HEK293 (cell line): ENCODE measurements around the gene SCFD2.

ENCODE experiments used
- CTCF ChIA-PET: fragments of 350-600 bp; formaldehyde crosslinking; extraction: SDS; loops from one replicate; lab custom pipeline; 2021; ENCODE audit warnings: antibody characterized with exemption; lab: Yijun Ruan, JAX
- POLR2A ChIA-PET: fragments of 300-600 bp; formaldehyde crosslinking; extraction: SDS; loops from one replicate; lab custom pipeline; 2020; ENCODE audit warnings: antibody characterized with exemption, inconsistent platforms; lab: Yijun Ruan, JAX
- H3K27ac ChIP-seq: fragments of 200-500 bp; sonication (Bioruptor generic); 2 replicates; pipeline ENCODE4 v1.5.1; 2014; ENCODE audit warnings: low read depth, low read length, control low read depth, inconsistent platforms; ENCODE audit errors: extremely low read depth
- H3K36me3 ChIP-seq, 2 experiments: fragments of 200-500 bp in 1 of 2; sonication (Bioruptor generic) in 1 of 2; 1 replicate in 1 of 2; 2 replicates in 1 of 2; pipeline ENCODE4 v1.5.1; 2014 to 2017; ENCODE audit warnings: inconsistent platforms in 2 of 2, low read length in 2 of 2; ENCODE audit not compliant: control insufficient read depth in 2 of 2, insufficient read depth in 1 of 2
- H3K4me1 ChIP-seq: fragments of 200-500 bp; sonication (Bioruptor generic); 2 replicates; pipeline ENCODE4 v1.5.1; 2014; ENCODE audit warnings: mild to moderate bottlenecking, low read length, inconsistent platforms; ENCODE audit not compliant: control insufficient read depth, insufficient read depth
- H3K4me3 ChIP-seq: 2 replicates; pipeline ENCODE4 v1.5.1; 2011; ENCODE audit warnings: low read depth, mild to moderate bottlenecking, control low read depth, low read length, moderate library complexity
- H3K9me3 ChIP-seq: fragments of 200-500 bp; sonication (Bioruptor generic); 2 replicates; pipeline ENCODE4 v1.5.1; 2014; ENCODE audit warnings: low read depth, low read length, inconsistent platforms; ENCODE audit not compliant: control insufficient read depth, insufficient read depth
- GLIS2 ChIP-seq: fragments of 450-650 bp; formaldehyde crosslinking; IDR thresholded peaks from 2 replicates; pipeline ENCODE4 v1.5.1; 2016; ENCODE audit warnings: missing biosample characterization, missing genetic modification characterization
- HOXA7 ChIP-seq: sonication (generic); formaldehyde crosslinking; IDR thresholded peaks from 2 replicates; pipeline ENCODE4 v1.8.1; 2022; ENCODE audit warnings: missing genetic modification reagents, borderline replicate concordance
- KLF1 ChIP-seq: fragments of 450-650 bp; formaldehyde crosslinking; IDR thresholded peaks from 2 replicates; pipeline ENCODE4 v1.5.1; 2016; ENCODE audit warnings: missing biosample characterization, missing genetic modification characterization
- PRDM2 ChIP-seq: fragments of 450-650 bp; formaldehyde crosslinking; IDR thresholded peaks from 2 replicates; pipeline ENCODE4 v1.5.1; 2016; ENCODE audit warnings: missing biosample characterization, missing genetic modification characterization, borderline replicate concordance
- SCRT2 ChIP-seq: fragments of 450-650 bp; formaldehyde crosslinking; IDR thresholded peaks from 2 replicates; pipeline ENCODE4 v1.5.1; 2016; ENCODE audit warnings: missing biosample characterization, missing genetic modification characterization
- SP2 ChIP-seq: fragments of 450-650 bp; formaldehyde crosslinking; IDR thresholded peaks from 2 replicates; pipeline ENCODE4 v1.5.1; 2016; ENCODE audit warnings: missing biosample characterization, missing genetic modification characterization
- ZBTB1 ChIP-seq: fragments of 450-650 bp; formaldehyde crosslinking; IDR thresholded peaks from 2 replicates; pipeline ENCODE4 v1.5.1; 2016; ENCODE audit warnings: missing biosample characterization, missing genetic modification characterization
- ZBTB8A ChIP-seq: fragments of 450-650 bp; formaldehyde crosslinking; IDR thresholded peaks from 2 replicates; pipeline ENCODE4 v1.5.1; 2016; ENCODE audit warnings: missing biosample characterization, missing genetic modification characterization
- ZEB2 ChIP-seq: fragments of 450-650 bp; formaldehyde crosslinking; IDR thresholded peaks from 2 replicates; pipeline ENCODE4 v1.5.1; 2016; ENCODE audit warnings: missing biosample characterization, missing genetic modification characterization
- ZIC2 ChIP-seq: fragments of 450-650 bp; formaldehyde crosslinking; IDR thresholded peaks from 2 replicates; pipeline ENCODE4 v1.5.1; 2016; ENCODE audit warnings: missing biosample characterization, missing genetic modification characterization
- ZNF155 ChIP-seq: fragments of 450-650 bp; formaldehyde crosslinking; IDR thresholded peaks from 2 replicates; pipeline ENCODE4 v1.5.1; 2016; ENCODE audit warnings: missing biosample characterization, missing genetic modification characterization
- ZNF169 ChIP-seq: fragments of 450-650 bp; formaldehyde crosslinking; IDR thresholded peaks from 2 replicates; pipeline ENCODE4 v1.5.1; 2016; ENCODE audit warnings: missing biosample characterization, missing genetic modification characterization
- ZNF175 ChIP-seq: fragments of 450-650 bp; formaldehyde crosslinking; IDR thresholded peaks from 2 replicates; pipeline ENCODE4 v1.5.1; 2016; ENCODE audit warnings: missing biosample characterization, missing genetic modification characterization
- ZNF24 ChIP-seq: fragments of 450-650 bp; formaldehyde crosslinking; IDR thresholded peaks from 2 replicates; pipeline ENCODE4 v1.5.1; 2016; ENCODE audit warnings: missing biosample characterization, missing genetic modification characterization
- ZNF416 ChIP-seq: fragments of 450-650 bp; formaldehyde crosslinking; IDR thresholded peaks from 2 replicates; pipeline ENCODE4 v1.5.1; 2016; ENCODE audit warnings: missing biosample characterization, missing genetic modification characterization
- ZNF473 ChIP-seq: fragments of 450-650 bp; formaldehyde crosslinking; IDR thresholded peaks from 2 replicates; pipeline ENCODE4 v1.5.1; 2017; ENCODE audit warnings: missing biosample characterization, missing genetic modification characterization
- ZNF555 ChIP-seq: fragments of 450-650 bp; formaldehyde crosslinking; conservative IDR thresholded peaks from 2 replicates; pipeline ENCODE4 v1.5.1; 2017; ENCODE audit warnings: missing biosample characterization, mild to moderate bottlenecking, missing genetic modification characterization, inconsistent platforms
- ZNF600 ChIP-seq: fragments of 450-650 bp; formaldehyde crosslinking; IDR thresholded peaks from 2 replicates; pipeline ENCODE4 v1.5.1; 2016; ENCODE audit warnings: missing biosample characterization, missing genetic modification characterization
- ZNF654 ChIP-seq: fragments of 450-650 bp; formaldehyde crosslinking; IDR thresholded peaks from 2 replicates; pipeline ENCODE4 v1.5.1; 2016; ENCODE audit warnings: low read depth, missing biosample characterization, missing genetic modification characterization
- TF ChIP-seq, protein P1 (sequence below): fragments of 450-650 bp; formaldehyde crosslinking; IDR thresholded peaks from 2 replicates; pipeline ENCODE4 v1.5.1; 2016; ENCODE audit warnings: missing biosample characterization, missing genetic modification characterization
- TF ChIP-seq, protein P2 (sequence below): fragments of 450-650 bp; formaldehyde crosslinking; IDR thresholded peaks from 2 replicates; pipeline ENCODE4 v1.5.1; 2016; ENCODE audit warnings: missing biosample characterization, missing genetic modification characterization

SCFD2 gene

DNA sequence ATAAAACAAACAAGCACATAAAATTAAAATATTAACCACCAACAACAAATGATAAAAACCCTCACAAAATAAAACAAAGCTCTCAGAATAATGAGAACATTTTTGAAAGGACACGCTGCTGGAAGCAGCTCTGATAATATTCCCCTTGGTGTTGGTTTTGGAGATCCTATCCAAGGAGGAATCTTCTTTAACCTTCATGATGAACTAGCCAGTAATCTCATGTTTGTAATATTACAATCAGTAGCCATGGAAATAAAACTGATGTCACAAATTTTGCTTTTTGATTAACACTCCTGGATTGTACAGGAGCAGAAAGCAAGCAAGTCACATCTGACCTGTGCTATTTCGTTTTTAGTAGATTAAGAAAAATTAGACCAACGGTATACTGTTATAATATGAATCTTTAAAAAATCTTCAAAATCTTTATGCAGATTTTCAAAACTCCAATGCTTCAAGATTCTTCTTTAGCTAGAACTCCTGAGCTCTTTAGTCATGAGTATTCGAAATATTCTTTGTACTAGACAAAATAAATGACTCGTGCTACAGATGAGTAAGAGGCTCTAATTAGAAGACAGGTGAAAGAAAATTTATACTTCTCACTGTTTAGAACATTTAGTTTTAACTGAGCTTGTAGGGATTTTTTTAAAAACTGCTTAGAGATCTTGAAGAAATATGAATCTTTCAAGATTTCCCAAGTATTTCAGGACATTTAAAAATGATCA is 349.6 kb downstream of the SCFD2 start:
- ChIA-PET CTCF (interaction anchor here (0.6 to 5.2 kb wide), 14 partner anchors 11 to 1968 kb away, joined by 3 to 45 read pairs (median 3); partner anchors contain the start of gene PDGFRA), POLR2A (no interaction called here)
- Histone ChIP-seq H3K4me3 (no peak overlapping the region), H3K4me1 (0 out of 2 replicates have a peak, but pooled peaks cover 3% of the 10 kb centered on the region), H3K36me3 (no peaks in the 10 kb centered on the region), H3K27ac (no peak overlapping the region), H3K9me3 (no peaks in the 10 kb centered on the region)
- no peak for TF ChIP-seq ZNF24 (tag by site-specific recombination)
- no peak for TF ChIP-seq PRDM2 (tag by site-specific recombination)
- no peak for TF ChIP-seq ZBTB1 (tag by site-specific recombination)
- TF ChIP-seq KLF1 (tag by site-specific recombination), result no peak
- no peak for TF ChIP-seq ZNF416 (tag by site-specific recombination)
- TF ChIP-seq ZNF473, result no peak
- no peak for TF ChIP-seq ZBTB8A (tag by site-specific recombination)
- no peak for TF ChIP-seq HOXA7 (CRISPR knock-in tag)
- TF ChIP-seq ZEB2 (tag by site-specific recombination), result no peak
- TF ChIP-seq ZNF555 (tag by site-specific recombination), result no peak
- no peak for TF ChIP-seq ZNF600 (tag by site-specific recombination)
- no peak for TF ChIP-seq ZNF175 (tag by site-specific recombination)
- no peak for TF ChIP-seq ZIC2 (tag by site-specific recombination)
- TF ChIP-seq, protein P1, sequence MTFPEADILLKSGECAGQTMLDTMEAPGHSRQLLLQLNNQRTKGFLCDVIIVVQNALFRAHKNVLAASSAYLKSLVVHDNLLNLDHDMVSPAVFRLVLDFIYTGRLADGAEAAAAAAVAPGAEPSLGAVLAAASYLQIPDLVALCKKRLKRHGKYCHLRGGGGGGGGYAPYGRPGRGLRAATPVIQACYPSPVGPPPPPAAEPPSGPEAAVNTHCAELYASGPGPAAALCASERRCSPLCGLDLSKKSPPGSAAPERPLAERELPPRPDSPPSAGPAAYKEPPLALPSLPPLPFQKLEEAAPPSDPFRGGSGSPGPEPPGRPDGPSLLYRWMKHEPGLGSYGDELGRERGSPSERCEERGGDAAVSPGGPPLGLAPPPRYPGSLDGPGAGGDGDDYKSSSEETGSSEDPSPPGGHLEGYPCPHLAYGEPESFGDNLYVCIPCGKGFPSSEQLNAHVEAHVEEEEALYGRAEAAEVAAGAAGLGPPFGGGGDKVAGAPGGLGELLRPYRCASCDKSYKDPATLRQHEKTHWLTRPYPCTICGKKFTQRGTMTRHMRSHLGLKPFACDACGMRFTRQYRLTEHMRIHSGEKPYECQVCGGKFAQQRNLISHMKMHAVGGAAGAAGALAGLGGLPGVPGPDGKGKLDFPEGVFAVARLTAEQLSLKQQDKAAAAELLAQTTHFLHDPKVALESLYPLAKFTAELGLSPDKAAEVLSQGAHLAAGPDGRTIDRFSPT (tag by site-specific recombination), result no peak
- TF ChIP-seq SCRT2, result no peak
- TF ChIP-seq ZNF169, result no peak
- no peak for TF ChIP-seq SP2 (tag by site-specific recombination)

DNA sequence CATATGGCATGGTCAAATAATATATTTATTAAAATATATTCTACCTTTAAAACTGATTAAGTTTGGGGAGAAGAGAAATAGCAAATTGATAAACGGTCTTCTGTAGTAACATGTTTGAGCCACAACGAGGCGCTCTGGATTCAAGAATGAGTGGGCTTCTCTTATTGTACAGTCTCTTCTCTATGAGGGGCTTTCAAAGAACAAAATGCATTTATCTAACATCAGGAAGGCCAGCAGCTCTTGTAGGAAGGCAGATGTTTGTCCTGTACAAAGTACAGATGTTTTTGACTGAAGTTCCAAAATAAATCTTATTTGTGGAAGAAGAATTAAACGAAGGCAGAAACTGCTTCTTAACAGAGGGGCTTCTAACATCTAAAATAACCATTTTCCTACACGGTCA is 350.2 kb downstream of the SCFD2 start:
- Histone ChIP-seq H3K36me3 (no peaks in the 10 kb centered on the region), H3K4me1 (0 out of 2 replicates have a peak, but pooled peaks cover 3% of the 10 kb centered on the region), H3K4me3 (no peak overlapping the region), H3K27ac (no peak overlapping the region), H3K9me3 (no peaks in the 10 kb centered on the region)
- ChIA-PET POLR2A (no interaction called here), CTCF (interaction anchor here (0.7 to 5.2 kb wide), 12 partner anchors 9 to 1969 kb away, joined by 3 to 45 read pairs (median 3); partner anchors contain the start of gene PDGFRA)
- TF ChIP-seq ZNF654 (tag by site-specific recombination), result peak; percentile 71
- TF ChIP-seq ZNF155 (tag by site-specific recombination), result no peak
- TF ChIP-seq GLIS2, result no peak
- TF ChIP-seq, protein P2, sequence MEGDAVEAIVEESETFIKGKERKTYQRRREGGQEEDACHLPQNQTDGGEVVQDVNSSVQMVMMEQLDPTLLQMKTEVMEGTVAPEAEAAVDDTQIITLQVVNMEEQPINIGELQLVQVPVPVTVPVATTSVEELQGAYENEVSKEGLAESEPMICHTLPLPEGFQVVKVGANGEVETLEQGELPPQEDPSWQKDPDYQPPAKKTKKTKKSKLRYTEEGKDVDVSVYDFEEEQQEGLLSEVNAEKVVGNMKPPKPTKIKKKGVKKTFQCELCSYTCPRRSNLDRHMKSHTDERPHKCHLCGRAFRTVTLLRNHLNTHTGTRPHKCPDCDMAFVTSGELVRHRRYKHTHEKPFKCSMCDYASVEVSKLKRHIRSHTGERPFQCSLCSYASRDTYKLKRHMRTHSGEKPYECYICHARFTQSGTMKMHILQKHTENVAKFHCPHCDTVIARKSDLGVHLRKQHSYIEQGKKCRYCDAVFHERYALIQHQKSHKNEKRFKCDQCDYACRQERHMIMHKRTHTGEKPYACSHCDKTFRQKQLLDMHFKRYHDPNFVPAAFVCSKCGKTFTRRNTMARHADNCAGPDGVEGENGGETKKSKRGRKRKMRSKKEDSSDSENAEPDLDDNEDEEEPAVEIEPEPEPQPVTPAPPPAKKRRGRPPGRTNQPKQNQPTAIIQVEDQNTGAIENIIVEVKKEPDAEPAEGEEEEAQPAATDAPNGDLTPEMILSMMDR (tag by site-specific recombination), result peak; percentile 37; the same call in 1 of the 2 replicates
